Psoas muscle (tissue), 8 donors: Measurements from ENCODE around the gene CHRND. TPM values are rescaled to one million over a fixed set of nuclear protein-coding genes. Genes with fewer than 3 reads are reported as not detected.

ENCODE experiments used
- ATAC-seq, 4 donors: fragments of 200-7000 bp; cut with Tn5 transposase; one replicate each; pipeline ENCODE4 v1.9.1; 2020; ENCODE audit warnings: moderate library complexity in 3 of 4, mild to moderate bottlenecking in 2 of 4
- DNase-seq, 2 donors: peaks; one replicate each; pipeline ENCODE4 v3.0.0-alpha.2; 2020
- H3K27ac ChIP-seq: fragments of 200-600 bp; one replicate; pipeline ENCODE4 v1.8.0; 2022
- H3K27me3 ChIP-seq, 3 donors: fragments of 200-600 bp in 1 of 3; one replicate each; pipeline versions ENCODE4 v1.6.1 to v1.8.0; 2013 to 2022; ENCODE audit warnings: low read length in 2 of 3, mild to moderate bottlenecking in 2 of 3, moderate library complexity in 1 of 3; ENCODE audit not compliant: insufficient read depth in 3 of 3
- H3K36me3 ChIP-seq, 2 donors: fragments of 200-600 bp in 1 of 2; one replicate each; pipeline versions ENCODE4 v1.6.1 to v1.8.0; 2013 to 2022; ENCODE audit warnings: low read depth in 1 of 2, mild to moderate bottlenecking in 1 of 2, moderate library complexity in 1 of 2; ENCODE audit not compliant: insufficient read depth in 1 of 2
- H3K4me1 ChIP-seq: fragments of 200-600 bp; one replicate; pipeline ENCODE4 v1.8.0; 2022
- H3K4me3 ChIP-seq: fragments of 200-600 bp; one replicate; pipeline ENCODE4 v1.8.0; 2022; ENCODE audit warnings: mild to moderate bottlenecking
- H3K9me3 ChIP-seq: fragments of 200-600 bp; one replicate; pipeline ENCODE4 v1.8.0; 2022
- CTCF ChIP-seq: fragments of 200-600 bp; IDR thresholded peaks from one replicate; pipeline ENCODE4 v1.8.0; 2022; ENCODE audit warnings: antibody characterized with exemption
- WGBS, 3 donors: extraction: QIAGEN DNeasy Blood & Tissue Kit; methylation state at CpG; one replicate each; pipeline versions ENCODE4 v1.1.6 to v1.1.7; 2013; 5-methylcytosine and 5-hydroxymethylcytosine counted together
- intact Hi-C, 2 donors: fragments of 100-400 bp; cut with DNase I; formaldehyde crosslinking; loops; one replicate each; pipeline versions ENCODE4 v1.11.0 to v1.14.2; 2022
- polyA plus RNA-seq, 3 donors: library from polyadenylated mRNA; stranded (reverse); fragments of 200-250 nt; gene quantifications; one replicate each; pipeline ENCODE4 v1.2.3, GENCODE V29; 2013
- total RNA-seq, 4 donors: library from RNA; stranded (reverse); fragmentation: NEBNext Ultra II Directional in 2 of 4; extraction: Animal tissue kit (Norgen Biotek cat#: 25700) in 2 of 4; gene quantifications; one replicate each; pipeline versions ENCODE4 v1.2.1 to v1.2.4, GENCODE V29; 2021 to 2023
- donor health status: healthy with polysubstance abuse.
- donor health status: DM: no; HTN: no; CAD: no; lungs with moderate emphysema.
- donor health status: Bipolar disorder and iron deficiency.
- donor health status: healthy.
- donor health status: DM: yes; HTN: yes; CAD: no.
- donor health status: DM: no; HTN: no; CAD: no.
- donor health status: DM: no; HTN: no; CAD: no.
- donor health status: DM: yes; HTN: yes; CAD: no.

The CHRND gene
- total and polyA plus RNA-seq, 7 donors, result 6.5 to 300 (median 58.8) TPM

- Histone ChIP-seq H3K27me3 (no peaks in the 10 kb centered on the region), H3K4me1 (peaks cover 16% of the 10 kb centered on the region), H3K36me3 (peaks cover 0 to 24% of the 10 kb centered on the region in 2 donors), H3K27ac (peak within 1 kb of the TSS; percentile 69), H3K4me3 (peak within 1 kb of the TSS; percentile 58), H3K9me3 (no peaks in the 10 kb centered on the region)
- DNase-seq (peak in 1 of 2 donors; percentile 60), ATAC-seq (peak; percentile 64 to 82 (median 74))
- intact Hi-C loops, result no loop called here
- 41 to 50% (median 43%) methylated on average over 23 of the region's 23 CpGs for WGBS, 3 donors
- no peak for TF ChIP-seq CTCF
Measured at GRCh38 chr2:232539298-232540231, 13.6 kb downstream of the CHRND start, which contains the start of gene CHRNG. TSS of gene CHRNG (plus strand) at chr2:232539692. CDS start at chr2:232539748, 56 bp downstream.

DNA sequence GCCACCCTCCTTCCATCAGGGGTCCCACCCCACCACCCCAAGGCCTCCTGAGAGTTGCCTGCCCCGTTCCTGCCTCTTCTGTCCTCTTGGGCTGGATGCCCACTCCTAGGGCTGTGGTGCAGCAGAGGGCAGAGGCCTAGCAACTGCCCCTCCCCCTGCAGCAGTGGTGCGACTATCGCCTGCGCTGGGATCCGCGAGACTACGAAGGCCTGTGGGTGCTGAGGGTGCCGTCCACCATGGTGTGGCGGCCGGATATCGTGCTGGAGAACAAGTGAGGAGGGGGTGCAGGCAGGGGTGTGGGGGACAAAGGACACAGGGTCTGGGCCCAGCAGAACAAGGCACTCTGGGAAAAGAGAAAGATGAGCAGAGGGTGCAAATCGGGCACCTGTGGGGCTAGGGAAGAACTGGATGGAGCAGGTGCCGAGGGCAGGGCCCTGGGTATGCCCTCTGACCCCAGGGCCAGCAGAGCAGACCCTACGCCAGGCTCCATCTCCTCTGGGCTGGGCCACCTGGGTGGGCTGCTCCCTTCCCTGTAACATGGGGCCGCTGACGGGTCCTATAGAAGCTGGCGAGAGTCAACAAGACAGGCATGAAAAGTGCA is 14.6 kb downstream of the CHRND start:
- WGBS, 3 donors, result 76 to 90% (median 84%) methylated on average over 17 of the region's 17 CpGs
- peaks cover 0 to 14% of the 10 kb centered on the region in 2 donors for H3K36me3 ChIP-seq
- DNase-seq (peak in 1 of 2 donors; percentile 48), ATAC-seq (no peak)
- peaks cover 16% of the 10 kb centered on the region for H3K4me1 ChIP-seq
- no peaks in the 10 kb centered on the region for H3K27me3 ChIP-seq
- H3K4me3 ChIP-seq, result peak overlapping the region; percentile 58
- no peaks in the 10 kb centered on the region for H3K9me3 ChIP-seq
- H3K27ac ChIP-seq, result no peak overlapping the region
- intact Hi-C loops, result no loop called here
- no peak for TF ChIP-seq CTCF

DNA sequence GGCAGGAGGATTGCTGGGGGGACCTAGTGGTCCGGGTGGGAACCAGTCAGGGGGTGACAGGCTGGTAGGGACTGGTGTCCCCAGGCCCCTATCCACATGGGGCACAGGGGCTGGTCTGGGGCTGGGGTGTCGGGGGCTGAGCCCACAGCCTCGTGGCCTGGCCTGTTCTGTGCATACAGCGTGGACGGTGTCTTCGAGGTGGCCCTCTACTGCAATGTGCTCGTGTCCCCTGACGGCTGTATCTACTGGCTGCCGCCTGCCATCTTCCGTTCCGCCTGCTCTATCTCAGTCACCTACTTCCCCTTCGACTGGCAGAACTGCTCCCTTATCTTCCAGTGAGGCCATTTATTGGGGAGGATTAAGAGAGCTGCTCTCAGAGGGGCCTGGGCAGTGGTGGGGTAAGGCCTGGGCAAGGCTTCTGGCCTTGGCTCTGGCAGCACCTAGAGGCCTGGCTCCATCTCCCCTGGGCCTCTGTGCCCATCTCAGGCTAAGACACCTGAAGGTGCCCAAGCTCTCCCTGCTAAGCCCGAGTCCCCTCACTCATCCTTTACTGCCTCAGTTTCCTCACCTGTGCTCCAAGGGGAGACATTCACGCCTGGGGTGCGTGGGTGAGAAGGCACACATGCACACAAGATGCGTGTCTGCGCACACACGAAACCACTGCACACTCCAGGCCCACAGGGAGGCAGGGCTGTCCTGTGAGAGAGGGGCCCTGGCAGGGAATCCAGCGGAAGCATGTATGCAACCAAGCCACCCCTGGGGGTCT is 15.4 kb downstream of the CHRND start:
- H3K36me3 ChIP-seq, result peaks cover 0 to 11% of the 10 kb centered on the region in 2 donors
- H3K9me3 ChIP-seq, result no peaks in the 10 kb centered on the region
- DNase-seq (peak in 1 of 2 donors; percentile 43), ATAC-seq (no peak)
- H3K27ac ChIP-seq, result no peak overlapping the region
- intact Hi-C loops, result no loop called here
- WGBS, 3 donors, result 78 to 82% (median 82%) methylated on average over 19 of the region's 19 CpGs
- TF ChIP-seq CTCF, result no peak
- H3K4me1 ChIP-seq, result peaks cover 16% of the 10 kb centered on the region
- no peak overlapping the region for H3K4me3 ChIP-seq
- no peaks in the 10 kb centered on the region for H3K27me3 ChIP-seq

DNA sequence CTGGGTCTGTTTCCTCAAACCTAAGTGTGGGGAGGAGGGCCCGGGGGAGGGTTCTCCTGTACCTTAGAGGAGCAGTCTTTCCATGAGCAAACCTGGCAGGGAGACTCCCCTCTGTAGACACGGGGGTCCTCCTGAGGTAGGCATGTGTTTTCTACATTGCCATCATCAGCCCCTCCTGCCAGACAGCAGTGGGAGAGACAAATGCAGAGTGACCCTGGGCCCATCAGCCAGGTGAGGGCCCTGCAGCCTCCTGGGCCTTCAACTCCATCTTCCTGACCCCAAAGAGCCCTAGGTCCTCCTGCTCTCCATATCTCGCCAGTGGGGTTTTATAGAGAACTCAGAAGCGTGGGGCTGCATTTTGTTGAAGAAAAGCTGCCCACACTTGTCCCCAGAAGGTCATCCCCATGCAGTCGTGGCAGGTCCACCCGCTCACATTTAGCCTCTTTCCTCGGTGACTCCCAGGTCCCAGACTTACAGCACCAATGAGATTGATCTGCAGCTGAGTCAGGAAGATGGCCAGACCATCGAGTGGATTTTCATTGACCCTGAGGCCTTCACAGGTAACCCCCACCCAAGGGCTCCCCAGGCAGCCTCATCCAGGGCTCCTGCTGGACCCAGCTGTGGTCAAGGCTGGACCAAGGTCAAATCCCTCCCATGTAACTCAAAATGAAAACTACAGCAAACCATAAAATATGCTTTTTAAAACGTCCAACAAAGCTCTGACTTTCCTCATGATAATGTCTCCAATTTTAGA is 16.2 kb downstream of the CHRND start:
- ATAC-seq (no peak), DNase-seq (peak in 1 of 2 donors; percentile 18)
- H3K27ac ChIP-seq, result no peak overlapping the region
- no peaks in the 10 kb centered on the region for H3K9me3 ChIP-seq
- peaks cover 13% of the 10 kb centered on the region for H3K4me1 ChIP-seq
- no peak overlapping the region for H3K4me3 ChIP-seq
- intact Hi-C loops, result loop anchor here in 1 of 2 donors (1.0 kb wide), 1 partner anchor 12 kb away; no protein-coding TSS in a partner anchor
- 51 to 59% (median 57%) methylated on average over 9 of the region's 9 CpGs for WGBS, 3 donors
- no peak for TF ChIP-seq CTCF
- peaks cover 0 to 19% of the 10 kb centered on the region in 2 donors for H3K36me3 ChIP-seq
- no peaks in the 10 kb centered on the region for H3K27me3 ChIP-seq
